HL-60/S4 treated with retinoic acid at 250 ng/mL for 4 days and 3 days (cell line): ENCODE results near the gene ADORA1.

Experiments
- in situ Hi-C: fragments of 300-500 bp; cut with MboI; formaldehyde crosslinking; loops from 2 replicates; pipeline ENCODE4 v1.7.0; 2022; ENCODE audit warnings: low sequenced_read_pairs

The ADORA1 gene

GRCh38 chr1:203172184-203173010 lies 44.9 kb downstream of the ADORA1 start:
- in situ Hi-C loops: no loop called here

GRCh38 chr1:203173011-203173555 lies 45.6 kb downstream of the ADORA1 start:
- in situ Hi-C loops: no loop called here

GRCh38 chr1:203173566-203173965 lies 46.0 kb downstream of the ADORA1 start:
- in situ Hi-C loops: no loop called here

- in situ Hi-C loops: no loop called here
Measured at GRCh38 chr1:203174324-203174985, 46.9 kb downstream of the ADORA1 start.

GRCh38 chr1:203175237-203175826 lies 47.8 kb downstream of the ADORA1 start, which contains the start of gene MYBPH:
Gene MYBPH, minus strand, starts transcription at chr1:203175826. Its CDS starts 71 bp downstream, at chr1:203175755.
- in situ Hi-C loops: no loop called here

GRCh38 chr1:203175827-203176241 lies 48.3 kb downstream of the ADORA1 start:
- in situ Hi-C loops: no loop called here

GRCh38 chr1:203176273-203177035 lies 48.9 kb downstream of the ADORA1 start:
- in situ Hi-C loops: no loop called here

GRCh38 chr1:203177036-203177405 lies 49.5 kb downstream of the ADORA1 start:
- in situ Hi-C loops: no loop called here

- in situ Hi-C loops: no loop called here
Measured at GRCh38 chr1:203177470-203178039, 50.0 kb downstream of the ADORA1 start.

GRCh38 chr1:203178083-203178482 lies 50.6 kb downstream of the ADORA1 start:
- in situ Hi-C loops: no loop called here

GRCh38 chr1:203178821-203179666 lies 51.5 kb downstream of the ADORA1 start:
- in situ Hi-C loops: no loop called here

- in situ Hi-C loops: no loop called here
Measured at GRCh38 chr1:203179667-203180005, 52.1 kb downstream of the ADORA1 start.

GRCh38 chr1:203180611-203181330 lies 53.2 kb downstream of the ADORA1 start:
- in situ Hi-C loops: no loop called here

- in situ Hi-C loops: no loop called here
Measured at GRCh38 chr1:203181586-203182386, 54.3 kb downstream of the ADORA1 start.

GRCh38 chr1:203182387-203182953 lies 54.9 kb downstream of the ADORA1 start:
- in situ Hi-C loops: no loop called here

- in situ Hi-C loops: no loop called here
Measured at GRCh38 chr1:203183828-203184227, 56.3 kb downstream of the ADORA1 start.

- in situ Hi-C loops: no loop called here
Measured at GRCh38 chr1:203184467-203184866, 56.9 kb downstream of the ADORA1 start.

- in situ Hi-C loops: no loop called here
Measured at GRCh38 chr1:203185061-203185461, 57.5 kb downstream of the ADORA1 start.
